Activated naive CD4-positive, alpha-beta T cell (primary cell): ENCODE results near the gene RAB5B.
A peak's percentile ranks its signal among the peaks of the same experiment; 100 is the strongest.

ENCODE experiments used
- DNase-seq, 4 experiments: peaks; one replicate each; lab custom pipeline; 2025; lab: John Stamatoyannopoulos, UW

RAB5B gene, protein sequence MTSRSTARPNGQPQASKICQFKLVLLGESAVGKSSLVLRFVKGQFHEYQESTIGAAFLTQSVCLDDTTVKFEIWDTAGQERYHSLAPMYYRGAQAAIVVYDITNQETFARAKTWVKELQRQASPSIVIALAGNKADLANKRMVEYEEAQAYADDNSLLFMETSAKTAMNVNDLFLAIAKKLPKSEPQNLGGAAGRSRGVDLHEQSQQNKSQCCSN

DNA sequence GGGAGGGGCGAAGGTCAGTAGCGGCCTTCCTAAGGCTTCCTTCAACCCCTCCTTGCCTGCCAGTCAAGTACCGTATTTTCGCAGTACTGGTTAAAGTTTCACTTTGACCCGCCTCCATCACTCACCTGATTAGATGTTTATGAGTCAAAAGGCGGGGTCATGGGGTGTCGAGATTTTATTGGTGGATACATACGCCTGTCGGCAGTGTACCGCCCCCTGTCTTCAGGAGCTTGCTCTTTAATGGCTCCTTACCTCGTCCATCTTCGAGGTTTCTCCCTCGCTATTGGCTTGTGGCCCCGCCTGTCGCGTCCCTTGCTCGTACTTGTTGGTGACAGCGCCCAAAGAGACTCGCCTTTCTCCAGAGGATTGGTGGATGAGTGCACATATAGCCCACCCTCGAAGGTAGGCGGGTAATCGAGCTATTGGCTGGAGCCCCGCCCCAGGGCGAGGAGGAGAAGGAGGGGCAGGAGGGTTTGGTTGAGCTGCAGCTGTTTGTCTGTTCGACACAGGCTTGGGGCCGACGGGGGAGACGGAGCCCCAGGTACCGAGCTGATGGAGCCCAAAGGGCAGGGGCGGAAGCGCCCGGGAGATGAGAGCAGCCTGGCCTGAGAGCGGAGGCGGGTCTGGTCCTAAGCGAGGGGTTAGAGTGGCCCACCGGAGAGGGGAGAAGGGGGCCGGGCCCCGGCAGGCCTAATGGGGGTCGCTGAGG is at the start of gene RAB5B:
Gene RAB5B (plus strand): TSS at position 480 of the 709 bp plus-strand sequence. CDS start 12,883 bp downstream, outside the sequence.
- DNase-seq: peak; percentile 86 to 95 (median 91)

DNA sequence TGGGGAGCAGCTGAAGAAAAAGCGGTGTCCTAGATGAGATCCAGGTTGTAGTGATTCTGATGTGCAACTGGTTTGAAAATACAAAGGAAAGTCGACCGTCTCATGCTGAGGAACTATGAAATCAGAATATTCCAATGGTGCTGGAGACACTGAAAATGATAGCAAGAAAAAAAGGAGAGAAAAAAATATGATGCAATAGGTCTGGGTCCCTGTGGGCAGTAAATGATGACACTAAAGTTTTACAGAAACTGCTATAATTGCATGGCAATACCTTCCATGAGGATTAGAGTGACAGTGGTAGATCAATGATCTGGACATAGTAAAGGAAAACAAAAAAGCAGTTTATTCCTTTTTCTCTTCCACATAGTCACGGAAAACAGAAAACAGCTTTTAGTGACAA is 48.5 kb upstream of the RAB5B start:
- no peak for DNase-seq

DNA sequence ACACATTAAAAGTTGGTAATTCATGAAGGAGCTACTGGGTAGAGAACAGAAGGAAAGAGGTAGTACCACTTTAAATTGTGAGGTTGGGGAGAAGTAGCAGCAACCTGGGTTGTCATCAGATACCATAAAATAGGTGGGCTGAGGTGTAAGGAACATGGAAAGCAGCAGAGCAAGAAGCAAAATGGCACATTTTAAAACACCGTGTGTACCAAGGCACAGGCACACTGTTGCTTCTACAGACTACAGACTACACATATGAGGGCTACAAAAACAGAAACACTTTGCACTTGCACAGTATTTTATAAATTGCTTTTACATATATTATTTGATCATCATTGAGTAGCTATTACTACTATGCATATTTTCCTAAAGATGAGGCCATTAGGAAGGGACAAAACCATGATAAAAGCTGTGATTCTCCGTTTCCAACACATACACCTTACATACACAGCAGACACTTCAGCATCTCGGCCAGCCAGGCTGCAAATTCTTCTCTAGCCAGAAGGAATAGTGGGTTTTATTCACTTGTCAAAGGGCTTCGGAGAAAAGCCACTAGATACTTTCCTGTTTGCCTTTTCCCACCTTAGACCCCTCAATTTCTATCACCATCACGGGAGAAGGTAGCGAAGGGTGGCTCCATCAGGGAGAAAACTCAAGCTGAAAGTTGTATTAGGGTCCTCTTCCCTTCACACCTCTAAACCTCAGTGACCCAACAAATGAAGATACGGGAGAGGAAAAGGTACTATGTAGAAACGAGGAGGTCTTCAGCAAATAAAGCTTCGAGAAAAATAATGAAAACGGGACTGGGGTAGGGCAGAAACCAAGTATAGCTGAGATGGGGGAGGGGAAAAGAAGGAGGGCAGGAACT is 47.8 kb upstream of the RAB5B start:
- DNase-seq: no peak

DNA sequence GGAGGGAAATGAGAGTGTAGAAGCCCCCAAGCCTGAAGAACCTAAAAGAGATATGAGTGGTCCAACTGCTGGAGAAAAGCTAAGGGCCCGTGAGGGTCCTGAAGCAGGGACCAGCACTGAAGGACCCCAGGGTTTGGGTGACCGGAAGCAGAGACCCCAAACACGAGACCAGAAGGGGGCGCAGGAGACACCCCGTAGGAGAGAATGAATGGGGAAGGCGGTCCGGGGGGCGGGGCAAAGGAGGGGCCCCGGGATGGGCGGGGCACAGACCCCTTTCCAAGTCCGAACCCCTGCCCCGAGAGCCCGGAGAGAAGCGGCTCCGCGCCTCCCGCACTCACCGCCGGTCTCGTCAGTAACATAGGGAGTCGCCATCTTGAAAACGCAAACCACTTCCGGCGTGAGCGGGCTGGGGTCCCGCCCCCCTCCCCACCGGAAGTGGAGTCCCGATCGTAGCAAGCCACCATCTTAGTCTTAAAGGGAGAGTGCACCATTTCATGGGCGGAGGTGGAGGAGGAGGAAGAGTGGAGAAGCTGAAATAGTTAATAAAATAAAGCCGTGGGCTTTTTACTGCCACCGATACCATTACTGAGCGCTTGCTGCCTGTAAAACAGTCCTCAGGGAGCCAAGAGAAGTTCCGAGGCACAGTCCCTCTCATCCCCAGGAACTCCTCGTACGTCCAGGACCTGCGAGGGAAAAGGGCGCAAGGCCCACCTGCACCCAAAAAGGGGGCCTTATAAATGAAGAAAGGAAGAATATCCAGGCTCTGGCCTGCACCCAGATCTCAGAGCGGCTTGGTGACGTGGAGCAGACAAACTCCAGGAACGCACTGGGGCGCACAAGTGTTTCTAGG is 46.9 kb upstream of the RAB5B start:
- DNase-seq: peak; percentile 73 to 88 (median 82)

DNA sequence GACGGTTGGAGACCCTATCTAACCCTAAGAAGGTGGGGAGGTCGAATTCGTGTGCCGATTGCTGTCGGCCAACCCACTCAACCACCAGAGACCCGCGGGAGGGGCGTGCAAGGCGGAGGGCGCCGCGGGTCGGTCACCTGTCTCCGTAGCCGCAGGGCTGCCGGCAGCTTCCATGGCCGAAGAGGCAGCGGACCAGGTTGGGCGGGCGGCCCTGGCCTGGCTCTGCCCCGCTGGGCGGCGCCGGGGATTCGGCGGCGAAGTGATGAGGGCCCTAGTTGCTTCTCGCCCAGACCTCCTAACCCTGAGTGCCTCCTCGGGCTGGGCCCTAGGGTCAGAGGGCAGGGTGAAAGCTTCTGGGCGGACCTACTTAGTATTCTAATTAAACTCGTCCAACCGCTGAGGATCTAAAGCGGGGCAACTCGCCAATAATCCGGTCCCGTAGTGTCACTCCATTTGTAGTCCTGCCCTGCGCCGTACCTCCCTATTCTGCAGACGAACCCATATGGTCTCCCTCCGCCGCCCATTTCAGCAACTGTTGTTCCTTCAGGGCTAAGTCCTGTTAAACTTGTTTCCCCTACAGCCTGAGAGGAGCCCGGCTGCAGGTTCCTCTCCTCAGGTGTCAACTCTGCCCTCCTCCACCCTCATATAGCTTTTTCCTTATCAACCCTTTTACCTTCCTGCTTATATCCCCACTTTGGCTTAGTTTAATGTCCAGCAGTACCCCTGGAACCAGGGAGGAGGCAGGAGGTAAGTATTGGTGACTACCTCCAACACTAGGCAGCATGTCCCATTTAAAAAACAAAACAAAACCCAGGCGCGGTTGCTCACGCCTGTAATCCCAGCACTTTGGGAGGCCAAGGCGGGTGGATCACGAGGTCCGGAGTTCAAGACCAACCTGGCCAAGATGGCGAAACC is 46.0 kb upstream of the RAB5B start, which contains the start of gene PYM1:
Gene PYM1 (minus strand): TSS at position 307 of the 915 bp plus-strand sequence. CDS start 133 bp downstream, at position 174.
- peak in 2 of 4 experiments; percentile 48 to 59 for DNase-seq

DNA sequence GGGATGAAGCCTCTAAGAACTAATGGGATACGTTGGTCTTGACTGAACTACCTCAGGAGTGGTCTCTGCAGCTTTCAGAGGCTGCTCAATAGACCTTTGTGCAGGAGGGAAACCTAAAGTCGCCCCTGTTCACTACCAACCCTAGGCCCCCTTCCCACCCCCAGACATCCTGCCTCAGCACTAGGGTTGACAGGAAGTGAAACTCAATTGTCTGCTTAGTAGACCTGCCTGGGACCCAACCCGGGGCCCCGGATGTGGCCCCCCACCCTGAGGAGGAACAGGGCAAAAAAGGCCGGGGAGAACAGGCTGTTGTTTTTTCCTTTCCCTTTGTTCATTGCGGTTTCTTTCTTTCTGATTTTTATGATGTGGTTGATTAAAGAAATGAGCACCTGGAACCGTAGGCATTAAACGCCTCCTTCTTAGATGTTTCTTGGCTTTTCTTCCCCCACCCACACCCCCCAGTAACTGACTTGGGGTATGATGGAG is 44.5 kb upstream of the RAB5B start:
- DNase-seq: peak; percentile 39 to 89 (median 68)

DNA sequence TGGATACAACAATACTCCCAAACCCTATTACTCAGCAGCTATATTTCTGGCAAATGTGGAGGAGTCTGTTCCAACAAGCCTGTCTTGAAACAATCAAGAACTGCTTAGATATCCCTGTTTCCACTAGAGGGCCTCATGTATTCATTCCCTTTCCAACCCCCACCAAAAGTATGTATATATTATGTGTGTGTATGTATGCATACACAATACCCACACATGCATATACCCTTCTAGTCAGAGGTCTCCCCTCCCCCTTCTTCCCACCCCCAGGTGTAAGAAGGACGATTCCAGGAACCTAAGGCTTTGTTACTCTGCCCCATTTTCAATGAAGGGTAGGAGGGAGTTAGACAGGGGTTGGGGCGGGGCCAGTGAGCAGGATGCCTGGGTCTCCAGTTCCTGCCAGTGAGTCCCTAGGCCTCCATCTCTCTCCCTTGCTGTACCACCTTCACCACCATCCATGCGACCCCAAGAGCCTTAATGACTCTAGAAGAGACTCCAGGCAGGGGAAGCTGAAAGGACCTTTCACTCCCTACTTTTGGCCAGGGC is 43.0 kb upstream of the RAB5B start, which contains the start of gene DGKA:
Gene DGKA (plus strand): TSS at position 392 of the 546 bp plus-strand sequence. CDS start 5,342 bp downstream, outside the sequence.
- peak; percentile 18 to 75 (median 46) for DNase-seq

DNA sequence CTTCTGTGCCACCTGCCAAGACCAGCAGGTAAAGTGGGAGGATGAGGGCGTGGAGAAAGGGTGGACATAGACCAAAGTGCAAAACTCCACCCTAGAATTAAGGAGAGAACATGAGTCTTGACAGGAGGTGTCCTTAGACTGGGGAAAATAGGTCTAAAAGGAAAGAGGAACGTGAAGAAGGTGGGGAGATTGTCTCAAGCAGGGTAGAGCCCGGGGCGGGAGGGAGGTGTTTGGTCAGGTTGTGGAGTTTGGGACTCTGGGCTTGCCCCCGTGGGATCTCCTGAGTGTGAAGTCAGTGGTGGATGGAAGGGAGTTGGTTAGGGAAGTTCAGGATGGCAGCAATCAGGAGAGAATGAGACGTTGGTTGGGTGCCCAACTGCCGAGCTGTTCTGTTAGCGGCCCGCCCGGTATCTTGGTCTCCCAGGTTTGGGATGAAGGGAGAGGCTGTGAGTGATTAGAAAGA is 42.5 kb upstream of the RAB5B start:
- no peak for DNase-seq

DNA sequence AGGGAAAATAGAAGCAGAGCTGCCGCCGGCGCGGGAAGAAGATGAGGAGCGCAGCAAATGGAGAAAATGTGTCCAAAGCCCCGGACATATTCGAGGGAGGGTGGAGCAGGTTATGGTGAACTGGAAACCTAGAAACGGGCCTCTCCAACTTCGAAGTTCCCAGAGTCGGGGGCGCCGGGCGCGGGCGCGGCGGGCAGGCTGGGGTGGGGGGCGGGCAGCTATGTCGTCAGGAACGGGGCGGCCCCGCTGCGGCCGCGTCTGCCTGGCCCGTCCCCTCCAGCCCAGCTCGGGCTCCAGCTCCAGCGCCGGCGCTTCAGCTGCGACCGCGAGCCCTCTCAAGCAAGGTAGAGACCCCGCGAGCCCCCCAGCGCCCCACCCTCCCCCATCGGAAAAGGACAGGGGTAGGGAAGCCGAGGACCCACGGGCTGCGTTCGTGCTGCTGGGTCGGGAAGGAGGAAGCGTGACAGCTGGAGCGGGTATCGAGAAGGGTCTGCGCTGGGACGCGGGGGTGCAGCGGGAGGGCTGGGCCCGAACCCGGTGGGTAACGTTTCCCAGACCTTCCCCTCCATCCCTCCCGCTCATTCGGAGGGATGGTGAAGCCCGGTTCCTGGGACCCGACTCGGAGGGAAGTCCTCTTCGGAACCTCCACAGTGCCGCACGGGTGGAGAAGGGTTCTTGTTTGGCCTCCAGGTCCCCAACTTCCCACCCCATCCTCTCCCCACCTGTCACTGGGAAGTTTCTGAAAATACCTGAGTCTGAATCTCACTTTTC is 41.9 kb upstream of the RAB5B start:
- DNase-seq: peak in 1 of 4 experiments; percentile 19

DNA sequence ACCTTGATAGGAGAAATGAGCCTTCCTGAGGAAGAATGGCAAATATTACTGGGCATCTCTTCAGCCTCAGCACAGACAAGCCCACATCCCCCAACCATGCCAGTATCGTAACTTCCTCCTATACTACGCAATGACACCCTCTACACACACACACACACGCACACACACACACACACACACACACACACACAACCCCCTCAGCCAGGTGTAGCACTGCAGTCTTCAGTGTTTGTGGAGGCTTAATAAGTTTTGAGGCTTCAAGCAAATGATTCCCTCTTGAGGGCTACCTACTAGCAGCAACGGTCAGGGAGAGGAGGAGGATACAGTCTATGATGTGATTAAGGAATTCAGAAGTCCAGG is 41.3 kb upstream of the RAB5B start:
- peak in 2 of 4 experiments; percentile 29 to 44 for DNase-seq

DNA sequence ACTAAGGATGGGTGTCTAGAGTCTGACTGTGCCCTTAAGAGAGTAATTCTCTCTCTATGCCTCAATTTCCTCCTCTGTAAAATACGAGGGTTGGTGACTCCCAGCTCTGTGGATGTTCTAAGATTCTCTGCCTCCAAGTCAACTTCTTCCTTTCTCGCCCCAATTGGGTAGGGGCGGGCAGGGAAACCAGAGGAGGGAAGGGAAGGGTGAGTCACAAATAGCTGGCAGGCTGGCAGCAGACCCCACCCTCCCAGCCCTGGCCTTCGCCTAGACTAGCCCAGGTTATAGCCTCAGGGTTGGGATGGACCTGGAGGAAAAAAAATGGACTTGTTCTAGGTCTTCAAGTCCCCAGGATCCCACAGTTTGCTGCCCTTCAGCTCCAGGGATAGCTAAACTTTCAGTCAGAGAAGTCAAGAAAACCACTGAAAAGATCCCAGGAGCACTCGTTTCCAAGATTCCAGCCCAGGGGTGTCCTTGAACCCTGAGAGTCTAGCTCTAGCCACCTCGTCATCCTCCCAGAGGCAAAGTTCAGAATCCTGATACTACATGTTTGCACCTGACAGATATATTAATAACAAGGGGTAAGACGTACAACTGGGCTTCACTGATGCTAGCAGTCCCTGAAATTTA is 40.6 kb upstream of the RAB5B start:
- no peak for DNase-seq

DNA sequence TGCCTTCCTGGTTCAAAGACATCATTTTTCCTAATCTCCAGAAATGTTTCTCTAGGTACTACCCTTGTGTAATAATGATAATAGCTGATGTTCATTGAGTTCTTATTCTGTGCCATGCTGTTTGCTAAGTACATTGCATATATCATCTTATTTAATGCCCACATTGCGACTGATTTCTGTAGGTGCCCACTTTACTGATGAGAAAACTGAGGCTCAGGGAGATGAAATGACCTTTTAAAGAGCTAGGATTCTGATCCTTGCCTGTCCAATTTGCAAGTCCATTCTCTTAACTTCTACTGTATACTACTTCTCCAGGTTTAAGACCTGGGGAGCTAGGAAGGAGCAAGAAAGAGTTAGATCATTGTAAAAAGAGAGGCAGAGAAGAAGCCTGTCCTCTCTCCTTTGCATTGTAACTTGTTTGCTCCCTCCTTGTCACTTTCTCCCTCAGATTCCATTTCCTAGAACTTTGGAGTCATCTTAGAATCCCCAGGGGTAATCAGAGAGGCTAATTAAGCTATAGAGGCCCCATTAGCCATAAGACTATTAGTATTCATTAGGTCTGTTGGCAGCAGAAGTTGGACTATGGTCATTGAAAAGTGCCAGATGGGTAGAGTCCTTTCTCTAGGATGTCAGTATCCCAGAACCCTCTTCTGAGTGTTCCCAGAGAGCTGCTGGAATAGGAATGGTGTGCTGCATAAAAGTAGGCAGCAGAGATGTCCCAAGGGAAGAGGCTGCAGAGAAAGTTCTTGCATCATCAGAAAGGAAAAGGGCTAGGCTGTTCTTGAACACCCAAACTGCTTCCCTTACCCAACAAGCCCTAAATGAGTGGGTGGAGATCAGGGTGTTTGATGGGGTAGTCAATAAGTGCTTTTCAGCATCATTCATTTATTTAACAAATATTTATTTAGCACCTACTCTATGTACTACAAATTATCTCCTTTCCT is 39.8 kb upstream of the RAB5B start:
- no peak for DNase-seq

DNA sequence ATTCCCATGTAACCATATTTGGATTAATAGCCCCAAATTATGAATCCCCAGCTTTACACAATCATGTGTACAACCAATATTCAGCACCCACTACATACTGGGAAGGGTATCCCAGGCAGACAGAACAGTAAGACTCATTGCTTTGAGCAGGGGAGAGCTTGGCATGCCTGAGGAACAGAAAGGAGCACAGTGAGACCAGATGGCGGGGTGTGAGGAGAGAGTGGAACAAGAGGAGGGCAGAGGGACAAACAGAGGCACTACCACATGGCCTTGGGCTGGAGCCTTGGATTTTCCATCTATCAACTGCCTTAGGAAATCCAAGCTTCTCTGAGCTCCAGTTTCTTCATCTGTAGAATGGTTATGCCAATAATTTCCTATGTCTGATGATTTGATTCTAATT is 39.1 kb upstream of the RAB5B start:
- no peak for DNase-seq

DNA sequence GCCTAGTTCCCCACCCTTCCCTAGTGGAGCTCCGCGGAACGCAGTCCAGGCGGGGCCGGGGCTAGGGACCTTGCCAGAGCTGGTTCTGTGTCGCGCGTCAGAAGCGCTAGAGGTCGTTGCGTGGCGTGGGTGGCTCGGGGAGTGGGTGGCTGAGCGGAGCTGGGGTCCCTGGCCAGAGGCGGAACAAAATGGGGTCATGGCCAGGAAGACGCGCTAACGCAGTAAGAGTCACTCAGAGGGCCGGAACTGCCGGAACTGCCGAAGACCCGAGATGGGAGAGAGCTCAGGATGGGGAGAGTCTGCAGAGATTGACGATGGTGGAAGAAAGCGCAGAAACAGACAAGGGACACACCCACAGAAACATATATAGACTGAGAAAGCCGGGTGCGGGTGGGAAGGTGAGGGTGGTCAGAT is 38.1 kb upstream of the RAB5B start:
- DNase-seq: no peak

DNA sequence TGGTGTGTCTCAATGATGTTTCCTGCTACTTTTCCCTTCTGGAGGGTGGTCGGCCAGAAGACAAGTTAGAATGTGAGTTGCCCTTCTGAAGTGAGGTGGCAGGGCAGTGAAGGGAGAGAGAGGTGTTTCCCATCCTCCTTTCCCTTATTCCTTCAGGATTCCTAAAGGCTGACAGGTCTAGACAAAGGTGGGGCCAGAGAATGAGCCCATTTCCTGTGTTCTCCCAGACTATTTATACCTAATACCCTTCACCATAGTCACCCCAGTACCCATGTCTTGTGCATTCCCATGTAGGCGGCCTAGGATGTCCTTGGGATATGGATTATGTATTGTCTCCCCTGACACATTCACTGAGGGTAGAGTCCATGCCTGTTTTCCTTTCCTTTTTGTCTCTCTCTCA is 35.9 kb upstream of the RAB5B start:
- DNase-seq: no peak

DNA sequence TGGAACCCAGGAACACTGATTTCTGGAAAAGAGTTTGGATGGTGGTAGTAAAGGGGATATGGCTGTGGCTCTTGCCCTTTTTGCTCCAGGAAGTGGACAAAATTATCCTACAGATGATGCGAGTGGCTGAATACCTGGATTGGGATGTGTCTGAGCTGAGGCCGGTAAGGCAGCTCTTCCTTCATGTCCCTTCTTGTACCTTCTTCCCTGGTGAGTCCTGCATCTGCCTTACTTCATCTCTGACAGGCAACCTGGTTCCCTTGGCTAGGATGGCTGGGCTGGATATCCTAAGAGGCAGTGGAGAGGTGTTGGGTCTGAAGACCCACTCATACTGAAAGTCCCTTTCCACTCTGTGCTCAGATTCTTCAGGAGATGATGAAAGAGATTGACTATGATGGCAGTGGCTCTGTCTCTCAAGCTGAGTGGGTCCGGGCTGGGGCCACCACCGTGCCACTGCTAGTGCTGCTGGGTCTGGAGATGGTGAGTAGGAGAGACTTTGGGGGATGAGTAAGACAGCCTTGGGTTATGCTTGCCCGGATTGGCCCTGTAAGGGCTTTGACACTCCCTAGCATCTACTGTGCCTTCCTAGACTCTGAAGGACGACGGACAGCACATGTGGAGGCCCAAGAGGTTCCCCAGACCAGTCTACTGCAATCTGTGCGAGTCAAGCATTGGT is 34.9 kb upstream of the RAB5B start:
- no peak for DNase-seq
